Colonic mucosa (tissue), 4 donors: Measurements from ENCODE around the gene NRGN. TPM values are rescaled to one million over a fixed set of nuclear protein-coding genes. Genes with fewer than 3 reads are reported as not detected.

Source experiments
- DNase-seq: peaks from one replicate; pipeline ENCODE4 v3.0.0-alpha.2; 2020
- H3K27ac ChIP-seq: fragments of 200-600 bp; one replicate; pipeline ENCODE4 v1.8.0; 2021
- H3K27me3 ChIP-seq: fragments of 200-600 bp; one replicate; pipeline ENCODE4 v1.8.0; 2021
- H3K36me3 ChIP-seq: fragments of 200-600 bp; one replicate; pipeline ENCODE4 v1.8.0; 2021
- H3K4me1 ChIP-seq: fragments of 200-600 bp; one replicate; pipeline ENCODE4 v1.8.0; 2021; ENCODE audit warnings: mild to moderate bottlenecking
- H3K4me3 ChIP-seq: fragments of 200-600 bp; one replicate; pipeline ENCODE4 v1.8.0; 2021
- H3K9ac ChIP-seq, 2 donors: one replicate each; pipeline ENCODE4 v1.7.0; 2013; ENCODE audit warnings: control low read depth in 2 of 2, low read depth in 2 of 2, low read length in 2 of 2
- H3K9me3 ChIP-seq: fragments of 200-600 bp; one replicate; pipeline ENCODE4 v1.8.0; 2021
- CTCF ChIP-seq: fragments of 200-600 bp; IDR thresholded peaks from one replicate; pipeline ENCODE4 v1.8.0; 2022; ENCODE audit warnings: antibody characterized with exemption, mild to moderate bottlenecking
- intact Hi-C: fragments of 100-400 bp; cut with DNase I; formaldehyde crosslinking; loops from one replicate; pipeline ENCODE4 v1.14.1; 2022
- total RNA-seq, 2 donors: library from RNA; stranded (reverse); fragmentation: NEBNext Ultra II Directional in 1 of 2; extraction: Animal tissue kit (Norgen Biotek cat#: 25700) in 1 of 2; gene quantifications; one replicate each; pipeline ENCODE4 v1.2.1, GENCODE V29; 2021
- donor health status: healthy.
- donor health status: DM: no; HTN: no; CAD: no.
- donor health status: DM: no; HTN: no; CAD: no.

NRGN gene
- total RNA-seq, 2 donors from 2014 or later, result 3.1 to 11.1 TPM

GRCh38 chr11:124753205-124753604, 13.5 kb downstream of the NRGN start:
- no peak overlapping the region for H3K4me3 ChIP-seq
- DNase-seq, result no peak
- peaks cover 4% of the 10 kb centered on the region for H3K4me1 ChIP-seq
- no peaks in the 10 kb centered on the region for H3K27me3 ChIP-seq
- no peak for TF ChIP-seq CTCF
- no peak overlapping the region for H3K9ac ChIP-seq
- H3K27ac ChIP-seq, result no peak overlapping the region
- no peaks in the 10 kb centered on the region for H3K36me3 ChIP-seq
- no peaks in the 10 kb centered on the region for H3K9me3 ChIP-seq
- intact Hi-C loops, result no loop called here

GRCh38 chr11:124753624-124754023, 13.9 kb downstream of the NRGN start:
- no peak overlapping the region for H3K27ac ChIP-seq
- H3K9ac ChIP-seq, result no peak overlapping the region
- no peaks in the 10 kb centered on the region for H3K9me3 ChIP-seq
- no peaks in the 10 kb centered on the region for H3K36me3 ChIP-seq
- no peak for TF ChIP-seq CTCF
- no peaks in the 10 kb centered on the region for H3K27me3 ChIP-seq
- peaks cover 4% of the 10 kb centered on the region for H3K4me1 ChIP-seq
- H3K4me3 ChIP-seq, result no peak overlapping the region
- intact Hi-C loops, result no loop called here
- DNase-seq, result no peak

GRCh38 chr11:124754309-124754708, 14.6 kb downstream of the NRGN start:
- no peak overlapping the region for H3K27ac ChIP-seq
- H3K36me3 ChIP-seq, result no peaks in the 10 kb centered on the region
- TF ChIP-seq CTCF, result no peak
- no peak for DNase-seq
- H3K4me3 ChIP-seq, result no peak overlapping the region
- H3K27me3 ChIP-seq, result peaks cover 6% of the 10 kb centered on the region
- no peaks in the 10 kb centered on the region for H3K9me3 ChIP-seq
- H3K4me1 ChIP-seq, result peaks cover 4% of the 10 kb centered on the region
- intact Hi-C loops, result no loop called here
- H3K9ac ChIP-seq, result no peak overlapping the region

GRCh38 chr11:124754710-124755109, 15.0 kb downstream of the NRGN start:
- Histone ChIP-seq H3K4me1 (peaks cover 7% of the 10 kb centered on the region), H3K27me3 (peaks cover 9% of the 10 kb centered on the region), H3K36me3 (no peaks in the 10 kb centered on the region), H3K27ac (no peak overlapping the region), H3K4me3 (no peak overlapping the region), H3K9ac (no peak overlapping the region), H3K9me3 (no peaks in the 10 kb centered on the region)
- DNase-seq, result no peak
- intact Hi-C loops, result no loop called here
- TF ChIP-seq CTCF, result no peak

- intact Hi-C loops, result no loop called here
- H3K4me1 ChIP-seq, result peaks cover 7% of the 10 kb centered on the region
Observed at GRCh38 chr11:124756033-124756752, 16.5 kb downstream of the NRGN start.

More at GRCh38 chr11:124756033-124756752, 16.5 kb downstream of the NRGN start:
- Histone ChIP-seq H3K9me3 (no peaks in the 10 kb centered on the region), H3K27me3 (peaks cover 19% of the 10 kb centered on the region), H3K9ac (no peak overlapping the region), H3K27ac (no peak overlapping the region), H3K4me3 (no peak overlapping the region), H3K36me3 (no peaks in the 10 kb centered on the region)
- DNase-seq, result no peak
- TF ChIP-seq CTCF, result no peak
